Activated gamma-delta T cell treated with anti-CD3 and anti-CD28 coated beads, Interleukin-2, amount 50 U/mL, for 16 hours (primary cell): Measurements from ENCODE around the gene P2RX7.

Experiments
- DNase-seq: peaks from one replicate; pipeline ENCODE4 v3.0.0-alpha.2; 2020; ENCODE audit warnings: low read depth

The P2RX7 gene

DNA sequence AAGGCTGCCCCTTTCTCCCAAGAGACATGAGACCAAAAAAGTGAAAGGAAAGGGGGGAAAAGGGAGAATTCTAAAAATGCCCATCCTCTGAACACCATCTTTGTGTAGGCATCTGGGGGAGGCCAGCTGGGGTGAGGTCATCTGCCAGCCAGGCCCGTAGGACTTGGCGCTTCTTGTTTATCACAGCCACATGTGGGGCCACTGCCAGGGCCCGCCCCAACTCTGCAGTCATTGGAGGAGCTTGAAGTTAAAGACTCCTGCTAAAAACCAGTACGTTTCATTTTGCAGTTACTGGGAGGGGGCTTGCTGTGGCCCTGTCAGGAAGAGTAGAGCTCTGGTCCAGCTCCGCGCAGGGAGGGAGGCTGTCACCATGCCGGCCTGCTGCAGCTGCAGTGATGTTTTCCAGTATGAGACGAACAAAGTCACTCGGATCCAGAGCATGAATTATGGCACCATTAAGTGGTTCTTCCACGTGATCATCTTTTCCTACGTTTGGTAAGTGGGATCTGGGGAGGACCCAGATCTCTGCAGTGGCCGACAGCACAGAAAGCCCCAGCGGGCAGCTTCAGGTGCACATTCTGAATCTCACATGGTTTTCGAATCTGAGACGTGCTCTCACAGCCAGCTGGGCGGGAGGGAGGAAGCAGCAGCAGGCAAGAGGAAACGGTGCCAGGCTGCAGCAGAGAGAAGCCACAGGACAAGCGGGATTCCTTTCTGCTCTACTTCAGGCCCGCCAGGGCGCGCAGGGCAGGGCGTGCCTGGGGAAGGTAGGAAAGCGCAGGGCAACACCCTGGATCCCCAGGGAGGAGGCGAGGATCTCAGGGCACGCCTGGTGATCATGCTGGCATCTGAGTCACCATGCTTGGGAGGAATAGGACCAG is at the start of gene P2RX7:
Gene P2RX7, plus strand, starts transcription at position 276 of the 881 bp plus-strand sequence. Its CDS starts 95 bp downstream, at position 371.
- peak; percentile 15 for DNase-seq

DNA sequence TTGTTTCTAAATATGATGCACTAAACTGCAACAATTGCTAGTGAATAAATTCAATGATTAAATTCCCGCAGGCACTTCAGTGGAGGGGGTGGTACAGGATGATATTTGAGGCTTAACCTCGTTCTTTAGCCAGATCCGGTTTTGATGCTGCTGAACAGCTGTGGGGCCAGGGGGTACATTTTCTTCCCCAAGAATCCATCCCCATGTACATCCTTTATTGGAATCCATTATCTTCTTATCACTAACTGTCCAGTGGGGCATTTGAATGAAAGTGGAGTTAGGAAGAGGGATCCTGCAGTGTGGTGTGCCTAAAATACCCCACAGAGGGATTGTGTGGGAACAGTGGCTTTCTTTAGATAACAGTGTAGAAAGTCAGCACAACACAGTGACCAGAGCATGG is 48.4 kb upstream of the P2RX7 start:
- DNase-seq = no peak

GRCh38 chr12:121085069-121085468 is 47.6 kb upstream of the P2RX7 start:
- DNase-seq = no peak

DNA sequence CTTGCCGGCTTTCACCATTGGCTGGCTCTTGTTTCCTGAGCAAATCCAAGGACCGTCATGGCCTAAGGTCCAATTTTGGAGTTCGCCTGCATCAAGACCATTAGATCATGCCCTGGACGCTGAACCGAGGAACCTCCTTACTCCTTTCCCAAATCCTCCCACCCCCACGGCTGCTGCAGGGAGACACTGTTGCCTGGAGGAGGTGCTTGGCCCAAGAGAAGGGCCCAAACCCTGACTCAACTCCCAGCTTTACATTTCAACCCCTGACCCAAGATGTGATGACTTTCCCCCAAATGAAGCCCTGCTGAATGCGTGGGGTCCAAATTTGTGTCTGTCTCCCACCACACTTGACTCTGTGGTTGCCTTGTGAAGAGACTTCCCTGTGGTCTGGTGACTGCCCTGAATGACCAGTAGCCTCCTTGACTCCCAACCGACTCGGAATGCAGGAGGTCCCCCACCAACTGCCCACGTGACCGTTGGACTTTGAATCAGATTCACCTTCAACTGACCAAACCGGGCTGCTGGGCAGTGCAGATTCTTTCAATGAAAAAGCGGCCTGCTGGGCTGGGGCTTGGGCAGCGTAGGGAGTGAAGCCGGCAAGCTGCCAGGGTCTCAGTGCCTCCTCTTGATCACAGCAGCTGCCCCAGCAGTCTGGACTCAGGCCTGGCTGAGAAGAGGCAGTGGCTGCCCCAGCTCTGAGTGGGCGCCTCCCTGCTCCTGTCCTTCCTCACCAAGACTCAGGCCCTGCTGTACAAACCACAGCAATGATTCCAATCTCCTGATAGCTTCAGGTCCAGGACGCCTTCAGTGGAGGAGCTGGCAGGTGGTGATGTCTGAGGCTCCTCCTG is 46.9 kb upstream of the P2RX7 start:
- no peak for DNase-seq

GRCh38 chr12:121086781-121087295 is 45.8 kb upstream of the P2RX7 start:
- no peak for DNase-seq

DNA sequence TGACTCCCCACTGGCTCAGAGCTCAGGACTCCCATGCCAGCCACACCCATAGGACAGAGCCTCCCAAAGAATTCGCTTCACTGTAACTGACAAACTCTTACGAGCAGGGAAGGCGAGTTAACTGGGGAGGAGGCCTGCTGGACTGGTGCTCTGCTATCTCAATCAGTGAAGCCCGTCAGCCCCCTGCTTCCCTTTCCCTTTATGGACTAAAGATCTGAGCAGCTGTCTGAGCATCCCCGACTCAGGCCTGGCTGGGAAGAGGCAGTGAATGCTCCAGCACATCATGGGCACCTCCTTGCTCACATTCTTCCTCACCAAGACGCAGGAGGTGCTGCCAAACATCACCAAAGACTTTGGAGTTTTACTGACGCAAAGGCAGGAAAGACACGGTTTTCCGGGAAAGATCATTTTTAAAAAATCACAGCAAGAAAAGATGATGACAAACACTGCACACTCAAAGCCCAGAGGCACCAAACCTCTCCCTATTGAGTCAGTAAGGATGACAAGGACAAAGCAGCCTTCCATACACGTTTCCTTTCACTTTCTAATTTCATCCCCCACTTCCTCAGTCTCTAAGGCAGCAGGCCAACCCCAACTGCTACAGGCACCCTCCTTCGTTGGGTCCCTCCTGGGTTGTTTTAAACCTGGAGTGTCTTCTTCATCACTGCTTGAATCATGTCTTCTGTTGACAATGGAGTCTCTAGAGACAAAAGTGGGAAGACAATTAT is 45.0 kb upstream of the P2RX7 start:
- no peak for DNase-seq

DNA sequence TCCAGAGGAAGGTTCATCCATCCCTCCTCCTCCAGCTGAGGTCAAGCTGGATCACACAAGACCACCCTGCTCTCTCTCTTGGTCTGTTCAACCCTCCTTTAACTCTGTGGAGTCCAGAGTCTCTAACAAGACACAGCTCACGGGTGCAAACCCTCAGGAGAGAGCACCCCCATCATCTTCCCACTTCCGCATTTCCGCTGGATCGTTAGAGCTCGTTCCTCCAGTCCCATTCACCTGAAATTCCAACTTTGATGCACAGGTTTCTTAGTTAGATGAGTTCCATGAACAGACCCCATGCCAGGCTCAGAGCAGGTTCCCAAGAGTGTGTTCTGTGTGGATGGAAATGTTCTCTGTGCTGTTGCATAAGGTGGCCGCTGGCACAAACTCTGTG is 44.5 kb upstream of the P2RX7 start:
- DNase-seq = no peak

- DNase-seq = no peak
Observed at GRCh38 chr12:121089031-121089812, 43.5 kb upstream of the P2RX7 start.

- no peak for DNase-seq
Observed at GRCh38 chr12:121089813-121090430, 42.8 kb upstream of the P2RX7 start.

GRCh38 chr12:121090586-121091514 is 41.8 kb upstream of the P2RX7 start:
- no peak for DNase-seq

DNA sequence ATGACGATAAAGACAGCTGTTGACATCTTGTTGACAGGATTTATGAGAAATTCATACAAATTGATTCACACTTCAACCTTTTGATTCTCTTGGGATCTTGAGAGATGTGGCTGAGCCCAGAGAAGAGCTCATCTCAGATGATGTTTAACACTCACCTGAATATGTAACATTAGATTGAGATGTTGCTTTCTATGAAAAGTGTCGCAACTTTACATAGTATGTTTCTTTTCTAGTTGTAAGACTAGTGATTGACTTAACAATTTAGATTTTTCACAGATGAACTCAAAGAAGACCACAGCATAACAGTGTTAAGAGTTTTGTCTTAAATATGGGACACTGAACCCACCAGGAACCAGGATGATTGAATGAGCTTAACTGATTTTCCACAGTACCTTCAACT is 40.6 kb upstream of the P2RX7 start:
- DNase-seq = no peak

DNA sequence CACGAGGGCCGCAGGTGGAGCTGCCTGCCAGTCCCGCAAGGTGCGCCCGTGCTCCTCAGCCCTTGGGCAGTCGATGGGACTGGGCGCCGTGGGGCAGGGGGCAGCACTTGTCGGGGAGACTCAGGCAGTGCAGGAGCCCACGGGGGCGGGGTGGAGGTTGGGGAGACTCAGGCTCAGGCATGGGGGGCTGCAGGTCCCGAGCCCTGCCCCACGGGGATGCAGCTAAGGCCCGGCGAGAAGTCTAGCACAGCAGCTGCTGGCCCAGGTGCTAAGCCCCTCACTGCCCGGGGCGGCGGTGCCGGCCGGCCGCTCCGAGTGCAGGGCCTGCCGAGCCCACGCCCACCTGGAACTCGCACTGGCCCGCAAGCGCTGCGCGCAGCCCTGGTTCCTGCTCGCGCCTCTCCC is 39.2 kb upstream of the P2RX7 start:
- no peak for DNase-seq

- peak; percentile 60 for DNase-seq
Observed at GRCh38 chr12:121095544-121096198, 37.0 kb upstream of the P2RX7 start.

DNA sequence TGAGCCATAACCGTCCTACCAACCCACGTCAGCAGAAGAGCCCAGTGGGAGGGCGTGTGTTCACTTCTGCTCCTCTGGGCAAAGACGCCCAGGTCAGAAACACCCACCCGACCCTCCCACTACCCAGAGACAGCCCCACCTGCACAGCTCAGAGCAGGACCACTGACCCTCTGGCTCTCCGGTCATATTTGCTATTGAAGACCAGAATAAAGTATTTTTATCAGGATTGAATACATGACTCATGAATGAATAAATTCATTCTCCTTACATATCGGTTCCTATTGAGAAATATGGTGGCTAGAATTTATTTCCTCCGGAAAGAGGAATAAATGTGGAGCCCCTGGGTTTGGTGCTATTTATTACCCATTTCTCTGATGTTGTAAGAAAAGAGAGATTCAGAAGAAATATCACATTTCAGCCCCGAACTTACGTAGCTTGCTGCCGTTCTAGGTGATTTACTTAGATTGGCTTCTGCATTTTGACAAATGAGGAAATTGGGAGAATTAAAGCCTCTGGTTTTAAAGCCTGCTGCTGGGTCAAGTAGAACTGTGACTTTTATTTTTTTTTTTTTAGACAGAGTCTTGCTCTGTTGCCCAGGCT is 36.4 kb upstream of the P2RX7 start:
- DNase-seq = no peak

DNA sequence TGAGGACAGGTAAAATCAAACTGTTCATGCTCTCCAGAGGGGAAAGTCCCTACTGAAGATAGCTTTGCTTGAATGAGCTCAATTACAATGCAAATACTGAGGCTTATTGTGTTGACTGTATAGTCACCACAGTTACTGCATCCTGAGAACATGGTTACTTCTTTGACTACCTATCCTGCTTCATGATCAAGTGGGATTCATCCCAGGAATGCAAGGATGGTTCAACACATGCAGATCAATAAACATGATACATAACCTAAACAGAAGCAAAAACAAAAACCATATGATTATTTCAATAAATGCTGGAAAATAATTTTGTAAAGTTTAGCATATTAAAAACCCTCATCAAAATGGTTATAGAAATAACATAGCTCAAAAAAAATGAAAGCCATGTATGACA is 32.9 kb upstream of the P2RX7 start:
- DNase-seq = no peak

- no peak for DNase-seq
Observed at GRCh38 chr12:121102307-121102706, 30.4 kb upstream of the P2RX7 start.

DNA sequence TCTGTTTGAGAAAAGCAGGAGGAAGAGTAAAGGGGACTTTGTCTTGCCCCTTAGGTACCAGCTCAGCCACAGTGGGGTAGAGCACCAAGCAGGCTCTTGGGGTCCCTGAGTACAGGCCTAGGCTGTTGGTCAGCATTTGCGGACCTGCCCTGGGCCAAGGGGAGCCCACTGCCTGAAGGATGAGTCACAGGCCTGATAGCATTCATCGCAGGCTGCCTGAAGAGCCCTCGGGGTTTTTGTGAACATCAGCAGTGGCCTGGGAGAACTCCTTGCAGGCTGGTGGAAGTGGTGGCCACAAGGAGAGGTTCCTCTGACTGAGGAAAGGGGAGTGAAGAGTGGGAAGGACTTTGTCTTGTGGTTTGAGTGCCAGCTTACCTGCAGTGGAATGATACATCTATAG is 25.0 kb upstream of the P2RX7 start:
- no peak for DNase-seq

GRCh38 chr12:121108492-121108891 is 24.2 kb upstream of the P2RX7 start:
- DNase-seq = no peak
